Fibroblast of villous mesenchyme (primary cell): ENCODE results near the gene PPFIBP2. TPM values are rescaled to one million over a fixed set of nuclear protein-coding genes. Genes with fewer than 3 reads are reported as not detected.

Experiments used
- DNase-seq: peaks from one replicate; pipeline ENCODE4 v3.0.0-alpha.2; 2010; ENCODE audit warnings: low read depth
- H3K4me3 ChIP-seq: 2 replicates; pipeline ENCODE4 v1.5.1; 2011; ENCODE audit warnings: low read depth, mild to moderate bottlenecking, low read length
- total RNA-seq: library from RNA; depleted of rRNA; stranded (reverse); fragments of >200 nt; gene quantifications from 2 replicates; pipeline ENCODE4 v1.2.3, GENCODE V29; 2012
- TF ChIP-seq, protein P1 (sequence below): IDR thresholded peaks from 2 replicates; pipeline ENCODE4 v1.5.1; 2012; ENCODE audit warnings: low read depth, mild to moderate bottlenecking, low read length; ENCODE audit not compliant: insufficient read depth

PPFIBP2 gene
- total RNA-seq, 1 donor = 20.3 TPM

DNA sequence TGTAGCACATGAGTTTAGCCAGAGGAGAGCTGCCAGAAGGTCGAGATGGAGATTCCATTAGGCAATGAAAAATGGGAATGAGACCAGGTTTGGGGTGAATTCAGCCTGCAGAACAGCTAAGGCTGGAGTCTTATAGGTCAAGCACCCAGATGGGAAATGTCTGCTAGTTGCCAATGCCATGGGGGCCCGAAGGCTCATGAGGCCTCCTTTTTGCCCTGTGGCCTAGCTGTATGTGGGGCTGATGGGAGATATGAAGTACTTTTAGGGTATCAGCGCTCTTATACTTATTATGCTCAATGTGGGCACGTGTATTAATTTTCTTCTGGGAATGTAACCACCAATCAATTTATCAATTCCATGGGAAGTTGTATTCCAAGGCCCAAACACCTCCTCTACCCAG is 8.7 kb downstream of the PPFIBP2 start:
- no peak for DNase-seq
- TF ChIP-seq, protein P1, sequence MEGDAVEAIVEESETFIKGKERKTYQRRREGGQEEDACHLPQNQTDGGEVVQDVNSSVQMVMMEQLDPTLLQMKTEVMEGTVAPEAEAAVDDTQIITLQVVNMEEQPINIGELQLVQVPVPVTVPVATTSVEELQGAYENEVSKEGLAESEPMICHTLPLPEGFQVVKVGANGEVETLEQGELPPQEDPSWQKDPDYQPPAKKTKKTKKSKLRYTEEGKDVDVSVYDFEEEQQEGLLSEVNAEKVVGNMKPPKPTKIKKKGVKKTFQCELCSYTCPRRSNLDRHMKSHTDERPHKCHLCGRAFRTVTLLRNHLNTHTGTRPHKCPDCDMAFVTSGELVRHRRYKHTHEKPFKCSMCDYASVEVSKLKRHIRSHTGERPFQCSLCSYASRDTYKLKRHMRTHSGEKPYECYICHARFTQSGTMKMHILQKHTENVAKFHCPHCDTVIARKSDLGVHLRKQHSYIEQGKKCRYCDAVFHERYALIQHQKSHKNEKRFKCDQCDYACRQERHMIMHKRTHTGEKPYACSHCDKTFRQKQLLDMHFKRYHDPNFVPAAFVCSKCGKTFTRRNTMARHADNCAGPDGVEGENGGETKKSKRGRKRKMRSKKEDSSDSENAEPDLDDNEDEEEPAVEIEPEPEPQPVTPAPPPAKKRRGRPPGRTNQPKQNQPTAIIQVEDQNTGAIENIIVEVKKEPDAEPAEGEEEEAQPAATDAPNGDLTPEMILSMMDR = no peak
- no peak overlapping the region for H3K4me3 ChIP-seq

DNA sequence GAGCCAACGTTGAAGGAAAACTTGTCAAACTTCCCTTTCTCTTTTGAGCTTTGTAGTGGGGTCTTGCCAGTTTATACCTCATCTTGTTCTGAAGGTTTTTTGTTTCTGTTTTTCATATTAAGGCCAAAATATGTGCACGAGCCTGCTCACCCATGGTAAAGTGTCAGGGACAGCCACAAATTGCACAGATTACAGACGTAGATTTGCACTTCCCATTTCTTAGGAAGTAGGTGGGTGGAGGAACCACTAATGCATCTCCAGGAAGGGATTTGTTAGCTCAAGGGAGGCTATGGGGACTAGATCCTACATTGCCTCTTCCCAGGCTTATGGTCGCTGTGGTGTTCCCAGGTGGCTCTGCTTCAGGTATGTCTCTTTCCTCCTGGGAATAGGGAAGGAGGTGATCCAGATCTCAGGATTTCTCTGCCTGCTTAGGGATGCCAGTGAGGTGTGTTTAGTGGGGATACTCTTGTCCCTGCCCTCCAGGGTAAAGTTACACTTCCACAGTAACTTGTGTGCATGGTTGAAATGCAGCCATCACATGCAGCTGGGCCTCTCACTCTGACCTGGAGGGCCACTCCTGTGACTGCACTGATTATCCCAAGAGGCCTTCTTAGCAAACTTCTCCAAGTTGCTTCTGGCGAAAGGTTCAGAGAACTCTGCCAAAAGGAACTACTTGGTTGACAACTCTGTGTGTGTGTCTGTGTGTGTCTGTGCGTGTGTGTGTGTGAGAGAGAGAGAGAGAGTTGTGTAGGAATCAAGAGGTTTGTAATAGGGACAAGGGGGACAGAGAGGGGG is 9.8 kb downstream of the PPFIBP2 start:
- no peak overlapping the region for H3K4me3 ChIP-seq
- no peak for DNase-seq
- TF ChIP-seq, protein P1 = no peak

DNA sequence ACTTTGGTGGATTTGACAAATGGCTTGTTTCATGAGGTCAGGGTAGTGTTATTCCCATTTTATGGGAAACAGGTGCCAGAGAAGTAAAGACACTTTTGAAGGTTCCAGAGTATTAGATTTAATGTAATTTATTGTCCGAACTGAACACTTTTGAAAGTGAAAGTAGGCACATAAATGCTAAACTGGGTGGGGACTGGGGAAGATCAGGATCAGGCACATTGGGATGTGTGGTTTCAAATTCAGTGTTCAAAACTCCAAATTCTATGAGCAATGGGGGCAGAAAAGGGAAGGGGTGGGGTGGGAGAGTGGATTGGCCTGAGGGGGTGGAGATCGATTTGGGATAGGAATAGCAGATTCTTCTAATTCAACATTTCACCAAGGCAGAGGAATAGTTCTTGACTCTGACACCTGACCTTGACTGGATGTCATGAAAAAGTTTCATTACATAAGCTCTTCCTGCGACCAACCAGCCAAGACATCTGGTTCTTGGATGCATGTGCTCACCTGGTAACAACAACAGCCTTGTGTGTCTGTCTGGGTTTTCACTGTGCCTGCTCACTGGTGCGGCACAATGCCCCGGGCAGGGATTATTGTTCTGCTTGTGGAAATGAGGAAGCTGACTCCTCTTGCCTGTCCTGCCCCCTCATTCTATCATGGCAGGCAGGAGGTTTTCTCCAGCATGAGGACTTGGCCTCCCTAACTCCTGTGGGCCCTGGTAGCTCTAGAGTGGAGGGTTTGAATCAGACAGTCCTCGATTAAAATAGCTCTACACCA is 10.8 kb downstream of the PPFIBP2 start:
- no peak for DNase-seq
- H3K4me3 ChIP-seq = no peak overlapping the region
- TF ChIP-seq, protein P1 = no peak

DNA sequence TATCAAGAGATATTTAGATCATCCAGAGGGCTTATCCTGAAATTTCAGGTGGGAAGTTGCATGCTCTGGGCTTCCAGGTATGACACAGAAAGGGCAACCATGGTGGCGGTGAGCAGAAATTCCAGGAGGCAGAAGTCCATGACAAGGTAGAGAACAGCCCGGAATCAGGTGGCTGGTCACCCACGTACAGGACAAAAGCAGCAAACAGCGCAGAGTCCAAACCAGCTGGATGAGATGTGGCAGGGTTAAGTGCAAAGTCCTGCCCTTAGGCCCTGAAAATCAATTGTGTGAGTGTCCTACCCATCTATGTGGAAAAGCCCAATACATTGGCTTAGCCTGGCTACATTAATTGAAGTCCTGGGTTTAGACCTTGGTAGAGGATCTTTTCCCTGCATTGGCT is 11.6 kb downstream of the PPFIBP2 start:
- no peak overlapping the region for H3K4me3 ChIP-seq
- DNase-seq = no peak
- TF ChIP-seq, protein P1 = no peak

DNA sequence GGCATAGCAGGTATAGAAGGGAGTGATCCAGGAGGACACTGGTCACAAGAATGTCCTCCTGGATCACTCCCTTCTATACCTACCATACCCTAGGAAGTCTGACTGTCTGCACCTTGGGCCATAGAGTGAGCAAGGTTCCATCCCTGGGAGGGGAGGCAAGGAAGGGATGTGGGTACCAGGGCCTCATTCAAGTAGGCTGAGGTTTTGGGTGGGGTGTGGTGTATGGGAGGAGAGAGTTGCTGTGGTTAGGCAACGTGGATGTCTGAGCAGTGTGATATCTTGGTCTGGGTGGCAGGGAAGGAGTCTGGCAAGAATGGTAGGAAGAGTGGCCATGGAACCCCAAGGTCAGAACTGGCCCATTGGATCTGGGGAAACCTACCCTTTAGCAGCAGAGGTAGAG is 13.2 kb downstream of the PPFIBP2 start:
- no peak for DNase-seq
- no peak overlapping the region for H3K4me3 ChIP-seq
- TF ChIP-seq, protein P1 = no peak

DNA sequence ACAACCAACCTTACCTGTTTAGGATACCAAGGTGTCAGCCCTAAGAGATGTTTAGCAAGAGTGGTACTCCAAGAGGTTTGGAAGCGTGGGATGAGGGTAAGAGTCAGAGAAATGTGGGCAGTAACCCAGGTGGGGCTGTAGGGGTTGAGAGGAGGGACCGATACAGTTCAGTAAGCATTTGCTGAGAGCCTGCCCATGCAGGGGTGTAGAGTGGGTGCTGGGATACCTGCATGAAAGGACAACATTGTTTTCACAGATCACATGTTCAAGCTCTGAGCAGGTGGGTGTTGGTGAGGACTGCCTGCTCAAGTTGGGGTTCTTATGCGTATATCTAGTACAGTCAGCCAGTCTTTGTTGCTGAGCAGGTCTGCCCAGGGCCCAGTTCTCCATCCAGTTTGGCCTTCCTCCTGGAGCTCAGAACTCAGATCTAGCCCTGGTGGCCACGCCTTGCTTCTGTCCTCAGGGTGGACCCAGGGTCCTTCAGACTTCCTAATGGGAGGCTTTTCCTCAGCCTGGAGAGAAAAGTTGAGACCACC is 14.8 kb downstream of the PPFIBP2 start:
- TF ChIP-seq, protein P1 = no peak
- no peak overlapping the region for H3K4me3 ChIP-seq
- DNase-seq = no peak
